Vagina (tissue), 2 donors: ENCODE measurements around the gene ZNF133. TPM values are rescaled to one million over a fixed set of nuclear protein-coding genes. Genes with fewer than 3 reads are reported as not detected.

Experiments
- DNase-seq, 2 donors: peaks; one replicate each; pipeline ENCODE4 v3.0.0-alpha.2; 2017; ENCODE audit errors: extremely low spot score in 2 of 2
- H3K27ac ChIP-seq: fragments of 200-600 bp; sonication (generic); one replicate; pipeline ENCODE4 v1.5.1; 2019
- H3K27me3 ChIP-seq: fragments of 200-600 bp; sonication (generic); one replicate; pipeline ENCODE4 v1.5.1; 2019
- H3K36me3 ChIP-seq, 2 donors: fragments of 200-600 bp; sonication (generic); one replicate each; pipeline ENCODE4 v1.5.1; 2017 to 2019
- H3K4me1 ChIP-seq: fragments of 200-600 bp; sonication (generic); one replicate; pipeline ENCODE4 v1.5.1; 2019
- H3K4me3 ChIP-seq, 2 donors: fragments of 200-600 bp; sonication (generic); 1 replicate in 1 of 2; 2 replicates in 1 of 2; pipeline ENCODE4 v1.5.1; 2016 to 2019
- H3K9me3 ChIP-seq: fragments of 200-600 bp; sonication (generic); one replicate; pipeline ENCODE4 v1.5.1; 2019
- POLR2A ChIP-seq, 2 donors: fragments of 450-650 bp; IDR thresholded peaks; one replicate each; pipeline ENCODE4 v1.6.1; 2017; ENCODE audit warnings: antibody characterized with exemption in 2 of 2, mild to moderate bottlenecking in 2 of 2, moderate library complexity in 2 of 2
- POLR2AphosphoS5 ChIP-seq, 2 donors: sonication (generic); formaldehyde crosslinking; IDR thresholded peaks; one replicate each; pipeline ENCODE4 v1.9.0; 2017; ENCODE audit warnings: antibody characterized with exemption in 2 of 2, mild to moderate bottlenecking in 2 of 2, low read depth in 1 of 2; ENCODE audit not compliant: insufficient read depth in 1 of 2
- intact Hi-C: fragments of 100-400 bp; cut with DNase I; formaldehyde crosslinking; loops from one replicate; pipeline ENCODE4 v1.15.1; 2023
- total RNA-seq: library from RNA; depleted of rRNA; stranded (reverse); fragments of >200 nt; gene quantifications from one replicate; pipeline ENCODE4 v1.2.3, GENCODE V29; 2016
- TF ChIP-seq, protein P1 (sequence below), 3 experiments: fragments of 450-650 bp in 2 of 3; fragments of 200-600 bp in 1 of 3; sonication (generic) in 1 of 3; IDR thresholded peaks; one replicate each; pipeline ENCODE4 v1.5.1; 2017 to 2019; ENCODE audit warnings: antibody characterized with exemption in 3 of 3, mild to moderate bottlenecking in 2 of 3, moderate library complexity in 2 of 3

Gene ZNF133
- total RNA-seq, 1 donor from 2014 or later = 20.6 TPM

- DNase-seq = no peak
- intact Hi-C loops = no loop called here
- H3K4me1 ChIP-seq = no peaks in the 10 kb centered on the region
Observed at GRCh38 chr20:18258126-18258860, 30.0 kb upstream of the ZNF133 start.

GRCh38 chr20:18259730-18260129, 28.6 kb upstream of the ZNF133 start:
- Histone ChIP-seq H3K9me3 (no peaks in the 10 kb centered on the region), H3K27ac (no peak overlapping the region), H3K27me3 (no peaks in the 10 kb centered on the region), H3K36me3 (no peaks in the 10 kb centered on the region), H3K4me1 (no peaks in the 10 kb centered on the region), H3K4me3 (no peak overlapping the region)
- no peak for DNase-seq
- intact Hi-C loops = no loop called here
- TF ChIP-seq POLR2AphosphoS5 (IDR thresholded peaks at IDR 0.05; ENCODE audit: insufficient read depth in 1 of 2, low read depth in 1 of 2) = peak in 1 of 2 donors; percentile 17
- TF ChIP-seq, protein P1, sequence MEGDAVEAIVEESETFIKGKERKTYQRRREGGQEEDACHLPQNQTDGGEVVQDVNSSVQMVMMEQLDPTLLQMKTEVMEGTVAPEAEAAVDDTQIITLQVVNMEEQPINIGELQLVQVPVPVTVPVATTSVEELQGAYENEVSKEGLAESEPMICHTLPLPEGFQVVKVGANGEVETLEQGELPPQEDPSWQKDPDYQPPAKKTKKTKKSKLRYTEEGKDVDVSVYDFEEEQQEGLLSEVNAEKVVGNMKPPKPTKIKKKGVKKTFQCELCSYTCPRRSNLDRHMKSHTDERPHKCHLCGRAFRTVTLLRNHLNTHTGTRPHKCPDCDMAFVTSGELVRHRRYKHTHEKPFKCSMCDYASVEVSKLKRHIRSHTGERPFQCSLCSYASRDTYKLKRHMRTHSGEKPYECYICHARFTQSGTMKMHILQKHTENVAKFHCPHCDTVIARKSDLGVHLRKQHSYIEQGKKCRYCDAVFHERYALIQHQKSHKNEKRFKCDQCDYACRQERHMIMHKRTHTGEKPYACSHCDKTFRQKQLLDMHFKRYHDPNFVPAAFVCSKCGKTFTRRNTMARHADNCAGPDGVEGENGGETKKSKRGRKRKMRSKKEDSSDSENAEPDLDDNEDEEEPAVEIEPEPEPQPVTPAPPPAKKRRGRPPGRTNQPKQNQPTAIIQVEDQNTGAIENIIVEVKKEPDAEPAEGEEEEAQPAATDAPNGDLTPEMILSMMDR (IDR thresholded peaks at IDR 0.05) = no peak

More at GRCh38 chr20:18258126-18258860, 30.0 kb upstream of the ZNF133 start:
- Histone ChIP-seq H3K27ac (no peak overlapping the region), H3K36me3 (no peaks in the 10 kb centered on the region), H3K9me3 (no peaks in the 10 kb centered on the region), H3K27me3 (no peaks in the 10 kb centered on the region), H3K4me3 (no peak overlapping the region)
- TF ChIP-seq POLR2AphosphoS5 (IDR thresholded peaks at IDR 0.05; ENCODE audit: insufficient read depth in 1 of 2, low read depth in 1 of 2) (no peak), POLR2A (IDR thresholded peaks at IDR 0.05) (no peak)
- TF ChIP-seq, protein P1 (IDR thresholded peaks at IDR 0.05) = no peak

DNA sequence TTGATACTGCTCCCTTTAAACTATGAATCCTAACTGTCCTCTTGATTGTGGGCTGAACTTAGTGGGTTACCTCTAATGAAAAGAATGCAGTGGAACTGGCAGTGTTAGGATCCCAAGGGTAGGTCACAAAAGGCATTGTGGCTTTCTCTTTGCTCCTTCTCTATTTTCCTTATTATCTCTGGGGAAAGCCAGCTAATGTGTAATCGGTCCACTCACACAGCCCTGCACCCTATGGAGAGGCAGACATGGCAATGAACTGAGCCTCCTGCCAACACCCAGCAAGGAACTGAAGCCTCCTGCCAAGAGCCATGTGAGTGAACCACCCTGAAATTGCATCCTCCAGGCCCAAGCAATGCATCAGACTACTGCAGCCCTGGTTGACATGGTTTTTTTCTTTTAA, 24.6 kb upstream of the ZNF133 start:
- DNase-seq = no peak
- TF ChIP-seq POLR2AphosphoS5 (IDR thresholded peaks at IDR 0.05; ENCODE audit: insufficient read depth in 1 of 2, low read depth in 1 of 2) (no peak), POLR2A (IDR thresholded peaks at IDR 0.05) (no peak)
- TF ChIP-seq, protein P1 (IDR thresholded peaks at IDR 0.05) = no peak
- no peak overlapping the region for H3K27ac ChIP-seq

GRCh38 chr20:18265441-18265840, 22.9 kb upstream of the ZNF133 start:
- DNase-seq = no peak
- H3K9me3 ChIP-seq = no peaks in the 10 kb centered on the region
- no peak overlapping the region for H3K4me3 ChIP-seq
- no peaks in the 10 kb centered on the region for H3K36me3 ChIP-seq
- intact Hi-C loops = no loop called here
- no peaks in the 10 kb centered on the region for H3K4me1 ChIP-seq
- H3K27me3 ChIP-seq = no peaks in the 10 kb centered on the region
- TF ChIP-seq, protein P1 (IDR thresholded peaks at IDR 0.05) = no peak
- TF ChIP-seq POLR2A (IDR thresholded peaks at IDR 0.05) (no peak), POLR2AphosphoS5 (IDR thresholded peaks at IDR 0.05; ENCODE audit: insufficient read depth in 1 of 2, low read depth in 1 of 2) (no peak)
- H3K27ac ChIP-seq = no peak overlapping the region

More for the DNA sequence above, 24.6 kb upstream of the ZNF133 start:
- no peaks in the 10 kb centered on the region for H3K4me1 ChIP-seq
- no peak overlapping the region for H3K4me3 ChIP-seq
- H3K27me3 ChIP-seq = no peaks in the 10 kb centered on the region
- intact Hi-C loops = no loop called here
- no peaks in the 10 kb centered on the region for H3K36me3 ChIP-seq
- H3K9me3 ChIP-seq = no peaks in the 10 kb centered on the region

GRCh38 chr20:18266282-18266681, 22.0 kb upstream of the ZNF133 start:
- no peaks in the 10 kb centered on the region for H3K36me3 ChIP-seq
- no peaks in the 10 kb centered on the region for H3K9me3 ChIP-seq
- H3K27me3 ChIP-seq = no peaks in the 10 kb centered on the region
- intact Hi-C loops = no loop called here
- H3K4me3 ChIP-seq = no peak overlapping the region
- H3K27ac ChIP-seq = no peak overlapping the region
- no peak for DNase-seq
- no peak for TF ChIP-seq POLR2AphosphoS5 (IDR thresholded peaks at IDR 0.05; ENCODE audit: insufficient read depth in 1 of 2, low read depth in 1 of 2)
- TF ChIP-seq POLR2A (IDR thresholded peaks at IDR 0.05) = no peak
- TF ChIP-seq, protein P1 (IDR thresholded peaks at IDR 0.05) = no peak
- H3K4me1 ChIP-seq = no peaks in the 10 kb centered on the region
